Measurements from ENCODE around the gene SLC12A6. TPM values are rescaled to one million over a fixed set of nuclear protein-coding genes. Genes with fewer than 3 reads are reported as not detected.
A peak's percentile ranks its signal among the peaks of the same experiment; 100 is the strongest.

SLC12A6 gene
- total RNA-seq, 1 experiment from 2014 or later = 8.9 TPM

- BruUV-seq (replicated peaks) = no TSS peak
- intact Hi-C loops (cut with micrococcal nuclease; ENCODE audit: unreplicated experiment) = loop anchor here (1.0 kb wide), 1 partner anchor 17 kb away; the partner anchor contains the start of genes NOP10 and NUTM1
These were observed 22.7 kb upstream of the SLC12A6 start for GRCh38 chr15:34360298-34360697.

GRCh38 chr15:34359416-34359815 is 21.8 kb upstream of the SLC12A6 start:
- CTCF ChIA-PET = no interaction called here

More at GRCh38 chr15:34360298-34360697, 22.7 kb upstream of the SLC12A6 start:
- DNase-seq = peak; percentile 82 to 85
- Mint-ChIP-seq H3K4me1 (ENCODE audit: low read depth, unreplicated experiment) (peaks cover 22% of the 10 kb centered on the region), H3K9me3 (ENCODE audit: unreplicated experiment) (no peaks in the 10 kb centered on the region), H3K36me3 (ENCODE audit: insufficient read depth, unreplicated experiment) (peaks cover 30% of the 10 kb centered on the region), H3K4me3 (ENCODE audit: unreplicated experiment) (peak overlapping the region; percentile 52), H3K27ac (ENCODE audit: unreplicated experiment) (peak overlapping the region; percentile 65), H3K27me3 (ENCODE audit: insufficient read depth, unreplicated experiment) (no peaks in the 10 kb centered on the region)
- ChIA-PET POLR2A (interaction anchor here (0.6 to 1.0 kb wide), 2 partner anchors 17 to 18 kb away, joined by 3 read pairs; partner anchors contain the start of genes NOP10 and NUTM1), CTCF (interaction anchor here (0.6 to 1.0 kb wide), 3 partner anchors 17 to 585 kb away, joined by 3 to 5 read pairs (median 4); partner anchors contain the start of genes NOP10 and NUTM1)
- Histone ChIP-seq H3K4me3 (ENCODE audit: low read depth, low read length) (no peak overlapping the region), H3K4me1 (peaks cover 15% of the 10 kb centered on the region), H3K27me3 (replicated peaks; ENCODE audit: control insufficient read depth, insufficient read depth, low read length) (no peaks in the 10 kb centered on the region), H3K9me3 (no peaks in the 10 kb centered on the region), H3K36me3 (ENCODE audit: control insufficient read depth, insufficient read depth, low read length) (0 out of 2 replicates have a peak, but pooled peaks cover 2% of the 10 kb centered on the region)
- peak in 1 of 2 experiments; percentile 19 for TF ChIP-seq CTCF (IDR thresholded peaks at IDR 0.05; ENCODE audit: insufficient read depth in 1 of 2, low read depth in 1 of 2, low read length in 1 of 2, severe bottlenecking in 1 of 2, unreplicated experiment in 1 of 2)

GRCh38 chr15:34358948-34359347 is 21.4 kb upstream of the SLC12A6 start:
- no peak for DNase-seq
- BruUV-seq (replicated peaks) = no TSS peak
- Histone ChIP-seq H3K27me3 (replicated peaks; ENCODE audit: control insufficient read depth, insufficient read depth, low read length) (no peaks in the 10 kb centered on the region), H3K4me1 (peaks cover 14% of the 10 kb centered on the region), H3K36me3 (ENCODE audit: control insufficient read depth, insufficient read depth, low read length) (0 out of 2 replicates have a peak, but pooled peaks cover 2% of the 10 kb centered on the region), H3K4me3 (ENCODE audit: low read depth, low read length) (no peak overlapping the region), H3K9me3 (no peaks in the 10 kb centered on the region)
- Mint-ChIP-seq H3K4me3 (ENCODE audit: unreplicated experiment) (no peak overlapping the region), H3K27me3 (ENCODE audit: insufficient read depth, unreplicated experiment) (no peaks in the 10 kb centered on the region), H3K27ac (ENCODE audit: unreplicated experiment) (peak overlapping the region; percentile 71), H3K36me3 (ENCODE audit: insufficient read depth, unreplicated experiment) (peaks cover 30% of the 10 kb centered on the region), H3K4me1 (ENCODE audit: low read depth, unreplicated experiment) (peaks cover 22% of the 10 kb centered on the region), H3K9me3 (ENCODE audit: unreplicated experiment) (no peaks in the 10 kb centered on the region)
- intact Hi-C loops (cut with micrococcal nuclease; ENCODE audit: unreplicated experiment) = no loop called here
- ChIA-PET CTCF (interaction anchor here (1.5 kb wide), 1 partner anchor 9 kb away, joined by 14 read pairs; the partner anchor contains the start of gene LPCAT4), POLR2A (interaction anchor here (0.7 kb wide), 1 partner anchor 8 kb away, joined by 3 read pairs; the partner anchor contains the start of gene LPCAT4)
- no peak for TF ChIP-seq CTCF (IDR thresholded peaks at IDR 0.05; ENCODE audit: insufficient read depth in 1 of 2, low read depth in 1 of 2, low read length in 1 of 2, severe bottlenecking in 1 of 2, unreplicated experiment in 1 of 2)

More at GRCh38 chr15:34359416-34359815, 21.8 kb upstream of the SLC12A6 start:
- no peaks in the 10 kb centered on the region for H3K9me3 ChIP-seq
- no peak for DNase-seq
- Mint-ChIP-seq H3K27ac (ENCODE audit: unreplicated experiment) (no peak overlapping the region), H3K4me3 (ENCODE audit: unreplicated experiment) (no peak overlapping the region), H3K4me1 (ENCODE audit: low read depth, unreplicated experiment) (peaks cover 22% of the 10 kb centered on the region), H3K9me3 (ENCODE audit: unreplicated experiment) (no peaks in the 10 kb centered on the region), H3K27me3 (ENCODE audit: insufficient read depth, unreplicated experiment) (no peaks in the 10 kb centered on the region), H3K36me3 (ENCODE audit: insufficient read depth, unreplicated experiment) (peaks cover 30% of the 10 kb centered on the region)
- intact Hi-C loops (cut with micrococcal nuclease; ENCODE audit: unreplicated experiment) = no loop called here
- no peak for TF ChIP-seq CTCF (IDR thresholded peaks at IDR 0.05; ENCODE audit: insufficient read depth in 1 of 2, low read depth in 1 of 2, low read length in 1 of 2, severe bottlenecking in 1 of 2, unreplicated experiment in 1 of 2)
- no peaks in the 10 kb centered on the region for H3K27me3 ChIP-seq (replicated peaks; ENCODE audit: control insufficient read depth, insufficient read depth, low read length)
- peaks cover 14% of the 10 kb centered on the region for H3K4me1 ChIP-seq
- H3K36me3 ChIP-seq (ENCODE audit: control insufficient read depth, insufficient read depth, low read length) = 0 out of 2 replicates have a peak, but pooled peaks cover 2% of the 10 kb centered on the region
- POLR2A ChIA-PET = no interaction called here
- H3K4me3 ChIP-seq (ENCODE audit: low read depth, low read length) = no peak overlapping the region
- no TSS peak for BruUV-seq (replicated peaks)

All from Caco-2 (cell line).